ENCODE data around the gene SSRP1.
A peak's percentile ranks its signal among the peaks of the same experiment; 100 is the strongest.

- TF ChIP-seq EZH2 (IDR thresholded peaks at IDR 0.05; ENCODE audit: low read length, missing control alignments), result no peak
- peak; percentile 80 to 93 for TF ChIP-seq CTCF (conservative IDR thresholded peaks at IDR 0.05 in 1 of 2, IDR thresholded peaks at IDR 0.05 in 1 of 2; ENCODE audit: low read depth in 1 of 2, low read length in 2 of 2)
These were observed 57.6 kb downstream of the SSRP1 start for GRCh38 chr11:57277845-57278720.
